GM12865 (cell line): ENCODE data around the gene ALDH9A1.
"Not testable (repeated sequence)": the region's sequence is repeated elsewhere in the genome, so short reads cannot be mapped to it uniquely, and the experiment has no call there.

Experiments used
- DNase-seq: peaks from one replicate; pipeline ENCODE4 v3.0.0; 2010; ENCODE audit warnings: low read depth
- H3K4me3 ChIP-seq: 2 replicates; pipeline ENCODE4 v1.5.1; 2011; ENCODE audit warnings: mild to moderate bottlenecking, low read depth, low read length, control low read depth
- CTCF ChIP-seq: IDR thresholded peaks from 2 replicates; pipeline ENCODE4 v1.5.1; 2011; ENCODE audit warnings: low read length, control low read depth, low read depth, inconsistent platforms; ENCODE audit not compliant: insufficient read depth; ENCODE audit errors: missing control alignments

The ALDH9A1 gene

GRCh38 chr1:165674599-165674998 lies 23.8 kb downstream of the ALDH9A1 start:
- no peak overlapping the region for H3K4me3 ChIP-seq
- no peak for TF ChIP-seq CTCF
- DNase-seq = no peak

GRCh38 chr1:165671526-165671925 lies 26.8 kb downstream of the ALDH9A1 start:
- no peak for DNase-seq
- no peak for TF ChIP-seq CTCF
- no peak overlapping the region for H3K4me3 ChIP-seq

GRCh38 chr1:165668184-165668583 lies 30.2 kb downstream of the ALDH9A1 start:
- TF ChIP-seq CTCF = no peak
- no peak for DNase-seq

GRCh38 chr1:165666152-165666825 lies 32.1 kb downstream of the ALDH9A1 start:
- no peak for DNase-seq
- no peak overlapping the region for H3K4me3 ChIP-seq
- TF ChIP-seq CTCF = no peak

More at GRCh38 chr1:165668184-165668583, 30.2 kb downstream of the ALDH9A1 start:
- no peak overlapping the region for H3K4me3 ChIP-seq

GRCh38 chr1:165662186-165662585 lies 36.2 kb downstream of the ALDH9A1 start:
- TF ChIP-seq CTCF = no peak
- DNase-seq = no peak
- H3K4me3 ChIP-seq = no peak overlapping the region

- no peak for TF ChIP-seq CTCF
- no peak for DNase-seq
- no peak overlapping the region for H3K4me3 ChIP-seq
Measured at GRCh38 chr1:165661703-165662102, 36.7 kb downstream of the ALDH9A1 start.

GRCh38 chr1:165659581-165659895 lies 38.8 kb downstream of the ALDH9A1 start:
- no peak overlapping the region for H3K4me3 ChIP-seq
- no peak for DNase-seq
- no peak for TF ChIP-seq CTCF

GRCh38 chr1:165658766-165659580 lies 39.4 kb downstream of the ALDH9A1 start:
- not testable (repeated sequence) for H3K4me3 ChIP-seq, DNase-seq
